ENCODE data around the gene GREM2. TPM values are rescaled to one million over a fixed set of nuclear protein-coding genes. Genes with fewer than 3 reads are reported as not detected.

GREM2 gene
- total RNA-seq, 6 donors from 2014 or later: 0.22 to 0.88 (median 0.39) TPM; not detected in 1

DNA sequence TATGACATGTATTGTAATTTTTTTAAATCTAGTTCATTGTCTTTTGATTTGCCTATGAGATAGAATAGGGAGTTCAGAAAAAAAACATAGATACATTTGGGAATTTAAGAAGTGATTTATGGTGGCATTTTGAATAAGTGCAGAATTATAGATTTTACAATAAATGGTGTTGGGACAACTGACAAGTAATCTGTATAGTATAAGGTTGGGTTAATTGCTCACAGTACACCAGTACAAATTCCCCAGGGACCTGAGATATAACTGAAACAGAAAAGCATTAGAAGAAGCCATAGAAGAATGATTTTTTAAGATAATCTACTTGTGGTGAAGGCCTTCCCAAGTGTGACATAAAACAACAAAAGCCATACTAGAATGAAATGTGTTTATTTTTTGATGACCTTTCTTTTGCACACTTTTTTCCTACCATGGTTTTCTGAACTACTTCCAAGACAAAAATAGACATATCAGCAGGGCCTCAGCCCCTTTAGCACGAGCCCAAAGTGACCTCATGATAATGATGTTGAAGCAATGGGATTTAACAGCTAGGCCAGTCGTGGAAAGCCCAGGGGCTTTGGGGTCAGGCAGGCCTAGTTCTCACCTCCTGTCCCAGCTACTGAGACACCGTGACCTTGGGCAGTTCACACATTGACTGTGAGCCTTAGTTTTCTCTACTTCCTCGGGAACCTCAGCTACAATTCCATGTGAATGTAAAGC, 87.4 kb downstream of the GREM2 start:
- Histone ChIP-seq H3K36me3 (no peaks in the 10 kb centered on the region), H3K27me3 (no peaks in the 10 kb centered on the region), H3K4me1 (no peaks in the 10 kb centered on the region), H3K9me3 (no peaks in the 10 kb centered on the region), H3K4me3 (no peak overlapping the region), H3K27ac (no peak overlapping the region)
- no peak for TF ChIP-seq POLR2A (IDR thresholded peaks at IDR 0.05)
- TF ChIP-seq, protein P1, sequence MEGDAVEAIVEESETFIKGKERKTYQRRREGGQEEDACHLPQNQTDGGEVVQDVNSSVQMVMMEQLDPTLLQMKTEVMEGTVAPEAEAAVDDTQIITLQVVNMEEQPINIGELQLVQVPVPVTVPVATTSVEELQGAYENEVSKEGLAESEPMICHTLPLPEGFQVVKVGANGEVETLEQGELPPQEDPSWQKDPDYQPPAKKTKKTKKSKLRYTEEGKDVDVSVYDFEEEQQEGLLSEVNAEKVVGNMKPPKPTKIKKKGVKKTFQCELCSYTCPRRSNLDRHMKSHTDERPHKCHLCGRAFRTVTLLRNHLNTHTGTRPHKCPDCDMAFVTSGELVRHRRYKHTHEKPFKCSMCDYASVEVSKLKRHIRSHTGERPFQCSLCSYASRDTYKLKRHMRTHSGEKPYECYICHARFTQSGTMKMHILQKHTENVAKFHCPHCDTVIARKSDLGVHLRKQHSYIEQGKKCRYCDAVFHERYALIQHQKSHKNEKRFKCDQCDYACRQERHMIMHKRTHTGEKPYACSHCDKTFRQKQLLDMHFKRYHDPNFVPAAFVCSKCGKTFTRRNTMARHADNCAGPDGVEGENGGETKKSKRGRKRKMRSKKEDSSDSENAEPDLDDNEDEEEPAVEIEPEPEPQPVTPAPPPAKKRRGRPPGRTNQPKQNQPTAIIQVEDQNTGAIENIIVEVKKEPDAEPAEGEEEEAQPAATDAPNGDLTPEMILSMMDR (IDR thresholded peaks at IDR 0.05): no peak
- no peak for TF ChIP-seq POLR2AphosphoS5 (IDR thresholded peaks at IDR 0.05)
- TF ChIP-seq EP300 (IDR thresholded peaks at IDR 0.05): no peak
- DNase-seq: no peak
- ATAC-seq (ENCODE audit: low FRiP score in 2 of 2): no peak
- 61 to 66% methylated on average over 4 of the region's 4 CpGs for WGBS, 2 donors

DNA sequence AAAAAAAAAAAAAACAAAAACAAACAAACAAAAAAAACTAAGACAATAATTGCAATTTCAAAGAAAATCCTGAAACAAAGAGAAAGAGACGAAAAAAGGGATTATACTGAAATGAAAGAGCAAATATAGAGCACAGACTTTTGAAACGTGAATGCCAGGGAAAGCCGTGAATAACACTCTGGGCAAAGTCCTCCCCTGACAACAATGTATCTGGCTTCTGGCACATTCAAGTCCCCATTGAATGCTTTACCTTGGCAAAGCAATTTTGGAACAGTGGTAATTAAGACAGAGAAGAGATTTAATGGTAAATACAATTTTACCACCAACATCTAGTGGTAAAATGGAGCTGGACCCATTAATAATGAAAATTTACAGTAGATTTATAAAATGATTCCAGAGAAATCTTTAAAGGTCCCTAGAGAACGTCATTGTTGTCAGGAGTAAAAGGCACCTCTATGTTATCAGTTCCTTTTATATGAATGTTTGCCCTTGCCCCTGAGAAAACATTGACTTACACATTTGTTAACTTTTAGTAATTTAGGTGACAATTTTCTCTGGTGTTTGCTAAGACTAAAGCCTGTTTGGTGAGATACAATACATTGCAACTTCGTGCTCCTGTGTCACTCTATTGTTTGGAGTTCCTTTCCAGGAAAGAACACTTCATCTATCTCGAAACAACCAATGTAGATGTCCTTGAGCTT, 89.7 kb downstream of the GREM2 start:
- Histone ChIP-seq H3K4me3 (no peak overlapping the region), H3K27me3 (no peaks in the 10 kb centered on the region), H3K36me3 (no peaks in the 10 kb centered on the region), H3K4me1 (no peaks in the 10 kb centered on the region), H3K27ac (no peak overlapping the region), H3K9me3 (no peaks in the 10 kb centered on the region)
- ATAC-seq (ENCODE audit: low FRiP score in 2 of 2) (no peak), DNase-seq (no peak)
- no peak for TF ChIP-seq EP300 (IDR thresholded peaks at IDR 0.05)
- TF ChIP-seq, protein P1 (IDR thresholded peaks at IDR 0.05): no peak
- no peak for TF ChIP-seq POLR2A (IDR thresholded peaks at IDR 0.05)
- no peak for TF ChIP-seq POLR2AphosphoS5 (IDR thresholded peaks at IDR 0.05)
- WGBS, 2 donors: 55 to 60% methylated on average over 6 of the region's 6 CpGs

DNA sequence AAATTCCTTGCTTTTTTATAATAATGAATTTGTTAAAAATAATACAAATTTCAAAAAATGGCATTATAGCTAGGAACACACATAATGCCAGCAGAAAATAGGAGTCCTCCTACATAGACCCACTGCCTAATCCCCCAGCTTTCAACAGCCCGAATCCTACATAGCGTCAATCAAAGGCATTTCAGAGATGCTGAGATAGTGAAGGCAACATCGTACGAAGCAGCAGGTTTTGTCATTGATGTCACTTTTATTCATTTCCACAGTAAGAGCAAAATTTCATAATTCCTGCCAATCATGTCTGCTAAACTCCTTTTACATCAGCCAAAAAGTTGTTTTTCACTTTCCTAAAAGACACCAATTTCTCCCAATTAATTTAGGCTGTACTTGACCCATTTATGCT, 94.1 kb downstream of the GREM2 start:
- ATAC-seq (ENCODE audit: low FRiP score in 2 of 2) (no peak), DNase-seq (no peak)
- Histone ChIP-seq H3K4me3 (no peak overlapping the region), H3K27me3 (no peaks in the 10 kb centered on the region), H3K4me1 (no peaks in the 10 kb centered on the region), H3K9me3 (no peaks in the 10 kb centered on the region), H3K36me3 (no peaks in the 10 kb centered on the region), H3K27ac (no peak overlapping the region)
- TF ChIP-seq POLR2AphosphoS5 (IDR thresholded peaks at IDR 0.05): no peak
- 85% methylated on average over 4 of the region's 4 CpGs for whole genome bisulfite sequencing, 2 donors

DNA sequence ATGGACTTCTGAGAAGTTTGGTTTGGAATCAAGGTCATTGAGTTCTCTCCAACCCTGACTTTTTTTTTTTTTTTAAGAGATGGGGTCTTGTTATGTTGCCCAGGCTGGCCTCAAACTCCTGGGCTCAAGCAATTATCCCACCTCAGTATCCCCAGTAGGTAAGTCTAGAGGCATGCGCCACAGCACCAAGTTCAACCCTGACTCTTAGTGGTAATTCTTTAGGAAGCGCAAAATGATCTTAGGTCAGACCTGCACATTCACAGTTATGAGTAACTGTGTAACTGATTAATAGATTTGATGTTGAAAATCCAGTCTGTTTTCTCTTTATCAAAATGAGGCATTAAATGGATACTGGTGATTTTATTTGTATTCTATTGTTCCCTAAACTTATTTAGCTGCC, 95.9 kb downstream of the GREM2 start:
- H3K27ac ChIP-seq: no peak overlapping the region
- no peak for TF ChIP-seq POLR2AphosphoS5 (IDR thresholded peaks at IDR 0.05)
- TF ChIP-seq, protein P1 (IDR thresholded peaks at IDR 0.05): no peak
- TF ChIP-seq POLR2A (IDR thresholded peaks at IDR 0.05): no peak
- TF ChIP-seq EP300 (IDR thresholded peaks at IDR 0.05): no peak
- no peaks in the 10 kb centered on the region for H3K36me3 ChIP-seq
- ATAC-seq (ENCODE audit: low FRiP score in 2 of 2): no peak
- no peak overlapping the region for H3K4me3 ChIP-seq
- no peaks in the 10 kb centered on the region for H3K4me1 ChIP-seq
- H3K27me3 ChIP-seq: no peaks in the 10 kb centered on the region
- no peak for DNase-seq
- H3K9me3 ChIP-seq: no peaks in the 10 kb centered on the region
- 95 to 100% methylated on average over 2 of the region's 2 CpGs for WGBS, 2 donors

DNA sequence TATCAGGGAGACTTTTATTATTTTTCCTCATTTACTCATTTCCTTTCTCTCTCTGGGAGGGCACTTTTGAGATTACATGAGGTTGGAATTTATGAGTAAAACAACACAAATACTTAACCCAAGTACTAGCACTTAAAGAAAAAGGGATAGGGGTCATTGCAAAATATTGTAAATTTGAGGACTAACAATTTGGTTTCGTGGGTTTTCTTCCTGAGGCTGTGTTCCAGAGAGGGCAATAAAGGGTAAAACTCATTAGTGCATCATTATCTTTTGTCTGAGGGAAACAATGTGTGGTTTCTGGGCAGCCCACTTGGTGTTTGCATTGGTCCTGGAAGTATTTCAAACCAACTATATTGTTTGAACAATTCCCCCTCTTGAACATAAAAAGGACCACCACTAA, 96.5 kb downstream of the GREM2 start:
- ATAC-seq (ENCODE audit: low FRiP score in 2 of 2) (no peak), DNase-seq (no peak)
- Histone ChIP-seq H3K27ac (no peak overlapping the region), H3K4me3 (no peak overlapping the region), H3K36me3 (no peaks in the 10 kb centered on the region), H3K27me3 (no peaks in the 10 kb centered on the region), H3K9me3 (no peaks in the 10 kb centered on the region), H3K4me1 (no peaks in the 10 kb centered on the region)
- TF ChIP-seq POLR2AphosphoS5 (IDR thresholded peaks at IDR 0.05) (no peak), POLR2A (IDR thresholded peaks at IDR 0.05) (no peak), EP300 (IDR thresholded peaks at IDR 0.05) (no peak)
- TF ChIP-seq, protein P1 (IDR thresholded peaks at IDR 0.05): no peak
- 6 to 32% methylated on average over 1 of the region's 1 CpG for WGBS, 2 donors

All from upper lobe of left lung (tissue), 6 donors.